GM12801 (cell line): ENCODE measurements around the gene PI4KB.

Experiments used
- CTCF ChIP-seq: IDR thresholded peaks from one replicate; pipeline ENCODE4 v1.5.1; 2011; ENCODE audit warnings: control low read depth; ENCODE audit not compliant: insufficient read length; ENCODE audit errors: extremely low read depth

The PI4KB gene

DNA sequence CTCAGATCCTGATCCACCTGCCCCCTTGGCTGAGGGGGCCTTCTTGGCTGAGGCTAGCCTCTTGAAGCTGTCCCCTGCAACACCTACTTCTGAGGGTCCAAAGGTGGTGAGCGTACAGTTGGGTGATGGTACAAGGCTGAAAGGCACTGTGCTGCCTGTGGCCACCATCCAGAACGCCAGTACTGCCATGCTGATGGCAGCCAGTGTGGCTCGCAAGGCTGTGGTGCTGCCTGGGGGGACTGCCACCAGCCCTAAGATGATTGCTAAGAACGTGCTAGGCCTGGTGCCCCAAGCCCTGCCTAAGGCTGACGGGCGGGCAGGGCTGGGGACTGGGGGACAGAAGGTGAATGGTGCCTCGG lies 39.9 kb downstream of the PI4KB start:
- no peak for TF ChIP-seq CTCF

GRCh38 chr1:151286619-151287340 lies 40.4 kb downstream of the PI4KB start:
- no peak for TF ChIP-seq CTCF

DNA sequence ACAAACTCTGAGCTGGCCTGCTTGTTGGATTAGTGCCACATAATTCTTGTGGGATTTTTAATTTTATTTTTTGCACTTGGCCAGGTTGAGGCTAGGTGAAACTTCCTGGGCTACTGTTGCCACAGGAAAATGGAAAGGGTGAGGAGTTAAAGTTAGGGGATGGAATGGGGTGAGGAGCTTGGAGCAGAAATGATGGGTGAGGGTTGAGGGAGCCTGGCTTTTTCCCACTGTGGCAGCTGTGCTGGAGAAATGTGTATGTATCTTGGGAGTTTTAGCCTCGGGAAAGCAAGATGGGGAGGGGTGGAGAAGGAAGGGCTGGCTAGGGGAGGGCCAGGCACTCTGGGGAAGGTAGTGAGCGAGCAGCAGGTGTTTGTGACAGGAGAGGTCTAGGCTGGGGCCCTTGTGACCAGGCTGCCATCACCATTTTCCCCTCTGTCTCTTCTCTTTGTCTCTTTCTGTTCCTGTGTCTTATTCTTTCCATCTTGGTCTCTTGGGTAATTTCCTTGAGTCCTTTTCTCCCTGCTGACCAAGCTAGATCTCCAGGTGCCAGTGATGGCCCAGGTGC lies 43.1 kb downstream of the PI4KB start:
- no peak for TF ChIP-seq CTCF

DNA sequence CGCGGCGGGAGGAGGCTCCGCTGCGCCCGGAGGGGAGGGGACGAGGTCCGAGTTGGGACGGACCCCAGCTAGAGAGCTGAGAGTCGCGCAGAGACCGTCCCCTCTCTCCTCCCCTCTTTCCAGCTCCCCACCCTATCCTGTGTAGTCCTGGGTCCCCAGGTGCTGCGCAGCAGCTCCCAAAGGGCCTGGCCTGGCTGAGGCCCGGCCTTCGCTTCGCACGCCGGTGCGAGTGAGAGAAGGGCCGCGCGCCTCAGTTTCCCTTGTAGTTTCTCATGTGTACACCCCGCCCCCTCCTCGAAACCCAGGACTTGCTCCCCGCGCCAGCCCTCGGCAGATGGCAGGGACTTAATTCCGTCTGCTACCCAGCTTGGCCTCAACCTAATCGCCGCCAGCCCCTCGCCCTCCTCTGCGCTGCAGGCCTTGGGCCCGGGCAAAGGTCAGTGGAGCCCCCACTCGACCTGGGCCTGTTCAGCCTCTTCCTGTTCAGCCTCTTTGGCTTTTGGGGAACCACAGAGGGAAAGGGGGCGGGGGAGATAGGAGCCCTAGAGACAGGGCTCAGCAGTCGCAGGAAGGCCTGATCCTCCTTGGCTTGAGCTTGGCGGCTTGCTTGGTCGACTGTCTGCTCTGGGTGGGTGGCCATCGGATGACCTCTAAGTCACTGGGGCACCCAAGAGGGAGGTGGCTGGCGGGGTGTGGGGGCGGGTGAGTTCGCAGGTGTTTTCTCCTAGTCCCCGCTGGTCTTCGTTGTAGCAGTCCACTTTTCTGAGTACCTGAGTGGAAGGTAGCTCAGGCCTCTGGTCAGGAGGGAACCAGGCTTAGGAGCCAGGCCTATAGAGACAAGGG lies 44.1 kb downstream of the PI4KB start:
- no peak for TF ChIP-seq CTCF

- no peak for TF ChIP-seq CTCF
Measured at GRCh38 chr1:151281969-151282882, 45.0 kb downstream of the PI4KB start, which contains the start of gene ZNF687. Gene ZNF687 (plus strand): TSS chr1:151282299. CDS start chr1:151286292, 3,993 bp downstream.

DNA sequence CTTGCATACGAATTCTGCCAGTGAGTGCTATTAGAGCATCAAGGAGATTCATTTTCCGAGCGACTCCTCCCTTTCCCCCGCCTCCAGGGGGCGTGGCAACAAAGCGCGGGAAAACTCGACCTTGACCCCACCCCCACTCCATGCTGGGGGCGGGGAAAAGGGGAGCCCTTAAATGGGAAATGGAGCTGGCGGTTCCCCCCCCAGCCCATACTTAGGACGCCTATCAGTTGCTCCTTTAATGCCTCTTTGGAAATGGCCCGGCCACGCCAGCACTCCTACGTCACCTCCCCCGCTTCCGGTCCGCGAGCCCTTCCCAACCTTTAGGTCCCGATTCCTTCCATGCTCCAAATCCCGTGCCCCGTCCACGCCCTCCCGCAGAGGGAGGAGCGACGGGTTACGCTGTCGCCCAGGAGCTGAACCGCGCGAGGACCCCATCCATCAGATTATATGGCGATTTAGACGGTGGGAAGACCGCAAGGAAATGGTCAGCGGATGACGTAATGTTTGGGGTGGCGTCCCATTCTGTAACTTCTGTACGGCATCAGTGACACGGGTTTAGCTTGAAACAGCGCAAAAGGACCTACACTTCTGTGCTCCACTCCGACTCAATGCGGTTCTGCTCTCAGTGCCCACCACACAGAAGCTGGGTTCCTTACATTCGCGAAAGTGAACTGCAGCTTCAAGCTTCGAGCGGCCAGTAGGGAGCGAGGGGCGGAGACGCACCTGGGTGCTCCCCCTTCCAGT lies 45.8 kb downstream of the PI4KB start:
- no peak for TF ChIP-seq CTCF
